ENCODE results near the gene EIF3K.

GRCh38 chr19:38674388-38675171 lies 55.6 kb downstream of the EIF3K start:
- TF ChIP-seq CTCF (IDR thresholded peaks at IDR 0.05): no peak
- no peak for TF ChIP-seq EZH2 (IDR thresholded peaks at IDR 0.05)
- no peak for TF ChIP-seq EZH2phosphoT487 (IDR thresholded peaks at IDR 0.05)
